NOMO-1 treated with DMSO at 0.1 percent for 48 hours (cell line): ENCODE measurements around the gene PDCL3.

Experiments used
- DNase-seq: peaks from one replicate; lab custom pipeline; 2025; ENCODE audit not compliant: unreplicated experiment; lab: John Stamatoyannopoulos, UW

Gene PDCL3

DNA sequence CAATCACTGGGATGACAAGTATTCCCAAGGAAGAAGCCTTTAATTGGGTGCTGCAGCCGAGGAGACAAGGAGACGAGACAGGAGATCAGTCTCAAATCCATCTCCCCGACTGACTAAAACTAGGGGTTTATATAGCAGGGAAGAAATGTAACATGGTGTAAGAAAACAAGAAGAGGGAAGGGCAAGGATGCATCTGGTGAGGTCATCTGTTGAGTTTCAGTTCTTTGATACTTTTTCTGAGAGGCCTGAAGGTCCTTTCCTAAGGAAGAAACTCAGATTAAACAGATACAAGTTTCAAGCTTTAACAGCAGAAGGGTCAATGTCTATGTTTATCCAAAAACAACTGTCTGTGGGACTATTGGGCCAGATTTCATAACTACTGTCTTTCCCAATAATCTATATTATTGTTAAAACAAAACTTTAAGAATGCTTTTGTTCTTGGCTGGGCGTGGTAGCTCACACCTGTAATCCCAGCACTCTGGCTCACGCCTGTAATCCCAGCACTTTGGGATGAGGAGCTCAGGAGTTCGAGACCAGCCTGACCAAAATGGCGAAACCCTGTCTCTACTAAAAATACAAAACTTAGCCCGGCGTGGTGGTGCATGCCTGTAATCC is 2.5 kb upstream of the PDCL3 start:
- DNase-seq: no peak

DNA sequence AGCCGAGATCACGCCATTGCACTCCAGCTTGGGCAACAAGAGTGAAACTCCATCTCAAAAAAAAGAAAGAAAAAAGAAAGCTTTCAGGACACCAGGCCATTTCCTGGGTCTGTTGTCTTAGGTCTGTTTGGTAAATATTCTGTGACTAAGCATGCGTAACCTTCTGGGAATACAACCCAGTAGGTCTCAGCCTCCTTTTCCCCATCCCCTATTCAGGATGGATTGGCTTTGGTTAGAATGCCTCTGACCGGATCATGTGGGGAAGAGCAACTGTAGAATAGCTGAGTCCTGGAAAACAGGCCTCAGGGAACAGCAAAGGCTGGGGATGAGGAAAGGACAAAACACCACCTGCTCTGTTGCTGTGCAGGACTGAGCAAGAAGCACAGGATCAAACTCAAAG is 1.6 kb upstream of the PDCL3 start:
- no peak for DNase-seq

DNA sequence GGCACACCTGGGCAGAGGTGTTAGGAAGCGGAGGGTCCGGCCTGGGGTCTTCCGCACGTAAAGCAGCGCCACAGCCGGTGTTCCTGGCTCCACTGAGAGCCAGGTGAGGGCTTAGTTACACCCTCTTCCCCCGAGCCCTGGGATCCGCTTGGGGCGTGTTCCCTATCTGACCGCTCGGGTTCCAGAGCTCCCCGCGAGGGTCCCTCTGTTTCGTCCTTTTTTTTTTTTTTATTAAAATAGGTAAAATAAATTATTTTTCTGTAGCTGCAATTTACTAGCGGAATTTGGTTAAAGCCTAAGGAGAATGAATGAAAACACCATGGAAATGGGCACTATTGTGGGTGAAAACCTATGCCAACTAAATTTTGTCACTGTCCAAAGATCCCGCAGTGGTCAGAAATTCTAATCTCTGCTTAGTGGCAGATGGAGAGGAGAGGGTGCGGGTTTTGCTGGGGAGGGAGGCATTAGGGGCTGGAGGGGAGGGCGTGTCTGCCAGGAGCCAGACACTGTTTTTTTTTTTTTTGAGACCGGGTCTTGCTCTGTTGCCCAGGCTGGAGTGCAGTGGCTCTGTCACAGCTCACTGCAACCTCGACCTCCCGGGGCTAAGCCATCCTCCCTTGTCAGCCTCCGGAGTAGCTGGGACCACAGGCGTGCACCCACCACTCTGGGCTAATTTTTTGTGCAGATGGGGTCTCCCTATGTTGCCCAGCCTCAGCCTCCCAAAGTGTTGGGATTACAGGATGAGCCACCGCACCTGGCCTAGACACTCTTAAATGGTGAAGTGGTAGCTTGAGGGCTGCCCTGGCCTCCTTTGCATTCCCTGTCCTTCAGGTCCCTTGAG is 834 bp downstream of the PDCL3 start:
- DNase-seq: no peak

DNA sequence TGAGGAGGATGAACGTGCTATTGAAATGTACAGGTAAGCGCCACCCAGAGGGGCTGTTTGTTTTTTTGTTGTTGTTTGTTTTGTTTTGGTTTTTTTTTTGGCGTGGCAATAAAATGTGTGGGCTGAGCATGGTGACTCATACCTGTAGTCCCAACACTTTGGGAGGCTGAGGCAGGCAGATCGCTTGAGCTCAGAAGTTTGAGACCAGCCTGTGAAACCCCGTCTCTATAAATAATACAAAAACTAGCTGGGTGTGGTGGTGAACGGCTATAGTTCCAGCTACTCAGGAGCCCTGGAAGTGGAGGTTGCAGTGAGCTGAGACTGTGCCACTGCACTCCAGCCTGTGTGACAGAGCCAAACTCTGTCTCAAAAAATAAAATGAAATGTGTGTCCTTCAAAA is 6.2 kb downstream of the PDCL3 start:
- no peak for DNase-seq

- DNase-seq: peak; percentile 72
These were observed 8.9 kb downstream of the PDCL3 start for GRCh38 chr2:100571668-100572067.

- DNase-seq: no peak
These were observed 15.0 kb downstream of the PDCL3 start for GRCh38 chr2:100577777-100578176.

GRCh38 chr2:100580367-100581276 is 17.8 kb downstream of the PDCL3 start:
- peak; percentile 69 for DNase-seq

DNA sequence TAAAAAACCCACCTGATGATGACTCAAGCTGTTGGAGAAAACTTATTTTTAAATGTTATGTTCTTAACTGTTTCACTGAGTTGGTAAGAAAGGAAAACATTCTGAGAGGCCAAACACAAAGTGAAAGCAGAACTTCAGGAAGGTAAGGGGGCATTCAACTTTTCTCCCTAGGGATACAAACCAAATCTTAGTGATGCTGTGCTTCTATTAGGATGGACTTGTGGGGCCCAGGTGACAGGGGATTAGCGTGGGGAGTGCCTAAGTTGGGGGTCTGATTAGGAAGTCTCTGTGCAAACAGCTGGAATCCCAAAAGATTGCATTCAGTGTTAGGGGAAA is 18.5 kb downstream of the PDCL3 start:
- no peak for DNase-seq

GRCh38 chr2:100584816-100585215 is 22.0 kb downstream of the PDCL3 start:
- no peak for DNase-seq

DNA sequence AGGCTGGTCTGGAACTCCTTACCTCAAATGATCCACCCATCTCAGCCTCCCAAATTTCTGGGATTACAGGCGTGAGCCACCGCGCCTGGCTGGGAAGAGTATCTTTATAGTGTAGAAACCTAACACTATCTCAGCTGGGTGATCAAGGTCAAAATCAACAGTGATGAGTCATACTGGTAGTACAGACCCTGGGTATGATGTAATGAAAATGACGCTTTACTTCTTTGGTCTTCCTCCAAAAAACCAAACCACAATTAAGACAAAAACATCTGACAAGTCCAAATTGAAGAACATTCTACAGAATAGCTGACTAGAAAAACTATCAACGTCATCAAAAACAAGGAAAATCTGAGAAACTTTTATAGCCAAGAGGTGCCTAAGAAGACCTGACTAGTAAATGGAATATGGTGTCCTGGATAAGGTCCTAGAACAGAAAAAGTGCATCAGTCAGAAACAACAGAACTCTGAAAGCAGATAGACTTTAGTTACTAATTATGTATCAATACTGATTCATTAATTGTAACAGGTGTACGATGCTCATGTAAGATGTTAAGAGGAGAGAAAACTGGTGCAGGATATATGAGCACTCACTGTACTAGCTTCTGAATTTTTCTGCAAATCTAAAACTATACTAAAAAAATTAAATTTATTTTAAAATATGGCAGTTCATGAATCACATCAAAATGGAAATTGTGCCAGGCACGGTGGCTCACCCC is 25.4 kb downstream of the PDCL3 start:
- DNase-seq: peak; percentile 74

- DNase-seq: peak; percentile 2
These were observed 26.7 kb downstream of the PDCL3 start for GRCh38 chr2:100589527-100589926.

DNA sequence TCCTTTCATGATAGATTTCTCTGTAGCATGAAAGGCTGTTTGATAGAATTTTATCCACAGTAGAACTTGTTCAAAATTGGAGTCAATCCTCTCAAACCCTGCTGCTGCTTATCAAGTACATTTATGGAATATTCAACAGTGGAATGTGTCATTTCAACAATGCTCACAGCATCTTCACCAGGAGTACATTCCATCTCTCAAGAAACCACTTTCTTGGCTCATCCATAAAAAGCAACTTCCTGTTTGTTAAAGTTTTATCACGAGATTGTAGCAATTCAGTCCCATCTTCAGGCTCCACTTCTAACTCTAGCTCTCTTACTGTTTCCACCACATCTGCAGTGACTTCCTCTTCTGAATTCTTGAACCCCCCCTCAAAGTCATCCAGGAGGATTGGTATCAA is 29.4 kb downstream of the PDCL3 start:
- no peak for DNase-seq

DNA sequence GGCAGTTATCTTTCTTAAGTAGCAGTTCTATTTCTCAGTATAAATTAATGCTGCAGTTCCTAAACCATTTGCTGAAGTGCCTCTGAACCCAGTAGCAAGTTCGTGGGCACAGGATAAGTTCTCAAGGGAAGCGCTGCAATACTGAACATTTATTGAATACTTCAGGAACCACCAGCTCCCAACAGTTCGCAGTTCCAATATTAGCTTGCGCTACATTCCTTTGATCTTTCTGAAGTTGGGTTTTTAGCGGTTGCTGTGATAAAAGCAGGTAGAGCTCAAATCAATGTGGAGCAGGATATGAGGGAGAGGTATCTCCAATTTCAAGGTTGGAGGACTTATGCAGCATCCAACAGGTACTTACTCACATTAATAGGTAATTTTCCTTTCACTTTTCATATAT is 33.7 kb downstream of the PDCL3 start:
- no peak for DNase-seq

GRCh38 chr2:100599566-100599965 is 36.8 kb downstream of the PDCL3 start:
- no peak for DNase-seq

DNA sequence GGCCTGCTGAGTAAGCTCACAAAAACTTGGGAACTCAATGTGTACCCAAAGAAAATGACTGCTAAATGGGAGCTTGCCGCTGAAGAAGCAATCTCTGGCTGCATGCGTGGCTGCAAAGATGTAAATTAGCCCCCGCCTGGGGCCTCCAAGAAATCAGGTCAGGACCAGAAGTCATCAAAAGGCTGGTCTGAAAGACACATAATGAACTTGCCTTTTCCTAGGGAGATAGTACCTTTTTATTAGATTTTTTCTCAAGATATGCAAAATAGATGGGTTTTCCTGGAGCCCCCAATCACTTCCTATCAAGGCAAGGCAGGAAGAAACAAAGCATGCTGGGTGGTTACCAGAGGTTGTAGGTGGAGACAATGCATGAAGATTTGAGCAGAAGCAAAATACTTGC is 38.9 kb downstream of the PDCL3 start:
- no peak for DNase-seq

GRCh38 chr2:100603414-100603813 is 40.6 kb downstream of the PDCL3 start:
- no peak for DNase-seq

- DNase-seq: no peak
These were observed 41.3 kb downstream of the PDCL3 start for GRCh38 chr2:100603948-100604633.

- no peak for DNase-seq
These were observed 43.5 kb downstream of the PDCL3 start for GRCh38 chr2:100606332-100606725.

DNA sequence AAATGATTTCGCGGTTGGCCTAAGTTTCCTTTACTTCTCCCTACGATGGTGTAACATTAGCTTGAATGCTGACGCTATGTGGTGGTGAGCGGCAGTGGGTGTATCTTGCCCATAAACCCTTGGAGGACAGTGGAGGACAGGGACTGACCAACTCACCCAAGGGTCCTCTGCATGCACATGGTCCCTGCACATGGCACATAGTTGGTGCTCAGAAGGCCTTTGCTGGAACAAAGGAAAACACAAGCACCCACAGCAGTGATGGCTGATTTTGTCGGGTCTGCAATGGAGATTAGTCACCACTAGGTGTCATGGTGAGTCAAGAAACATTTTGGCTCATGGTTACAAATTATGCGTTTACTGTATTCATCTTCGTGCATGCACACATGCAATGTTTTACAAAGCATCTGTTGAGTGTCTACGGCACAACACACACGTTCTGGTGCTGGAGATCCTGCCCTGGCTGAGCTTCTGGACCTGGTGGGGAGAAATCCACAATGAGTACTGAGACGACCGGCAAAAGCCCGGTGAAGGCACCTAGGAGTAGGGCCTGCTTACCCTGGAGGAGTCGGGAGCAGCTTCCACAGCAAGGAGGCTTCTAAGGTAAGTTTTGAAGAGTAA is 44.0 kb downstream of the PDCL3 start:
- DNase-seq: peak; percentile 40

DNA sequence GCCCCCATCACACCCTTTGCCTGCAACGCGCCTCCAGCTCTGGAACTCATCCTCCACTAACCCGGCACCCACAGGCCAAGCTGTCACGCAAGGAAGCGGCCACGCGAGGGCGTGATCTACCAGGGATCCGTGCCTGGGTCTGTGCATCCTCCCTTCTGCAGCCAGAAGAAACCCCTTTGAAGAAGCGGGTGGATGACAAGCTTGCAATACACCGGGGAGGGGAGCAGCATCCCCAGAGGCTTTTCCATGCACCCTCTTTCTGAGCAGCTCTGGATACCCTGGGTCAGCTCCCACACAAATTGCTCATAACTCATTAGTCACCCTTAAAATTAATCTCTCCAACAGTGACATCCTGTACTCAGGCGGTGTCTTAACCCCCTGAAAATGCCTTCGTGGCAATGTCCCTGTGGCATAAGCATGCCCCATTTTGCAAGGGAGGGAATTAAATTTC is 47.6 kb downstream of the PDCL3 start:
- DNase-seq: peak; percentile 31
